ENCODE results near the gene SCD5.

The SCD5 gene

GRCh38 chr4:82593411-82593810, 205.2 kb downstream of the SCD5 start:
- H3K4me3 ChIP-seq (IDR thresholded peaks at IDR 0.05; ENCODE audit: insufficient read depth, low read depth, low read length) = no peak overlapping the region
- H2AFZ ChIP-seq (ENCODE audit: low read depth) = no peak overlapping the region
- H3K27ac ChIP-seq = no peak overlapping the region
- no peaks in the 10 kb centered on the region for H3K36me3 ChIP-seq (ENCODE audit: insufficient read depth)
- no peaks in the 10 kb centered on the region for H3K27me3 ChIP-seq (ENCODE audit: insufficient read depth, low read depth)
- TF ChIP-seq, protein P1, sequence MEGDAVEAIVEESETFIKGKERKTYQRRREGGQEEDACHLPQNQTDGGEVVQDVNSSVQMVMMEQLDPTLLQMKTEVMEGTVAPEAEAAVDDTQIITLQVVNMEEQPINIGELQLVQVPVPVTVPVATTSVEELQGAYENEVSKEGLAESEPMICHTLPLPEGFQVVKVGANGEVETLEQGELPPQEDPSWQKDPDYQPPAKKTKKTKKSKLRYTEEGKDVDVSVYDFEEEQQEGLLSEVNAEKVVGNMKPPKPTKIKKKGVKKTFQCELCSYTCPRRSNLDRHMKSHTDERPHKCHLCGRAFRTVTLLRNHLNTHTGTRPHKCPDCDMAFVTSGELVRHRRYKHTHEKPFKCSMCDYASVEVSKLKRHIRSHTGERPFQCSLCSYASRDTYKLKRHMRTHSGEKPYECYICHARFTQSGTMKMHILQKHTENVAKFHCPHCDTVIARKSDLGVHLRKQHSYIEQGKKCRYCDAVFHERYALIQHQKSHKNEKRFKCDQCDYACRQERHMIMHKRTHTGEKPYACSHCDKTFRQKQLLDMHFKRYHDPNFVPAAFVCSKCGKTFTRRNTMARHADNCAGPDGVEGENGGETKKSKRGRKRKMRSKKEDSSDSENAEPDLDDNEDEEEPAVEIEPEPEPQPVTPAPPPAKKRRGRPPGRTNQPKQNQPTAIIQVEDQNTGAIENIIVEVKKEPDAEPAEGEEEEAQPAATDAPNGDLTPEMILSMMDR (conservative IDR thresholded peaks at IDR 0.05; ENCODE audit: low read depth, low read length) = no peak
- H4K20me1 ChIP-seq (ENCODE audit: insufficient read depth) = no peaks in the 10 kb centered on the region
- no peak overlapping the region for H3K9ac ChIP-seq
- no peak overlapping the region for H3K4me2 ChIP-seq
- no peaks in the 10 kb centered on the region for H3K4me1 ChIP-seq (ENCODE audit: low read depth, poor library complexity, severe bottlenecking)
- no peaks in the 10 kb centered on the region for H3K79me2 ChIP-seq (ENCODE audit: insufficient read depth, low read depth)

DNA sequence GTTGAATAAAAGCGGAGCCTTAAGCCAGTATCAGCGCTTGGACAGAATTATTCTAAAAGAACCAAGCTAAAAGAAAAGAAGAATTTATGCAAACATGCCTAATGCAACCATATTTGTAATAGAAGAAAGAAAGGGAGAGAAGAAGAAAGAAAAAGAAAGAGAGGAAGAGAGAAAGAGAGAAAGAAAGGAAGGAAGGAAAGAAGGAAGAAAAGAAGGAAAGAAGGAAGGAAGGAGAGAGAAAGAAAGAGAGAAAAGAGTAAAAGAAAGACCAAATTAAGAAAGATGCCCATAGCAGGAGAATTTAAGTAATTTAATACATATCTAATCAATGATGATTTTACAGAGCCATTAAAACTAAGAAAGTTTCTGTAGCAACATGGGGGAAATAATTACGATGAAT, 206.0 kb downstream of the SCD5 start:
- no peak overlapping the region for H3K9ac ChIP-seq
- H3K36me3 ChIP-seq (ENCODE audit: insufficient read depth) = no peaks in the 10 kb centered on the region
- no peaks in the 10 kb centered on the region for H3K4me1 ChIP-seq (ENCODE audit: low read depth, poor library complexity, severe bottlenecking)
- no peak overlapping the region for H3K4me2 ChIP-seq
- H3K4me3 ChIP-seq (IDR thresholded peaks at IDR 0.05; ENCODE audit: insufficient read depth, low read depth, low read length) = no peak overlapping the region
- no peaks in the 10 kb centered on the region for H4K20me1 ChIP-seq (ENCODE audit: insufficient read depth)
- no peak overlapping the region for H2AFZ ChIP-seq (ENCODE audit: low read depth)
- H3K79me2 ChIP-seq (ENCODE audit: insufficient read depth, low read depth) = no peaks in the 10 kb centered on the region
- no peaks in the 10 kb centered on the region for H3K27me3 ChIP-seq (ENCODE audit: insufficient read depth, low read depth)
- TF ChIP-seq, protein P1 (conservative IDR thresholded peaks at IDR 0.05; ENCODE audit: low read depth, low read length) = no peak
- H3K27ac ChIP-seq = no peak overlapping the region

GRCh38 chr4:82591592-82591991, 207.0 kb downstream of the SCD5 start:
- no peaks in the 10 kb centered on the region for H3K36me3 ChIP-seq (ENCODE audit: insufficient read depth)
- H3K4me1 ChIP-seq (ENCODE audit: low read depth, poor library complexity, severe bottlenecking) = no peaks in the 10 kb centered on the region
- H2AFZ ChIP-seq (ENCODE audit: low read depth) = no peak overlapping the region
- no peaks in the 10 kb centered on the region for H3K79me2 ChIP-seq (ENCODE audit: insufficient read depth, low read depth)
- TF ChIP-seq, protein P1 (conservative IDR thresholded peaks at IDR 0.05; ENCODE audit: low read depth, low read length) = no peak
- no peak overlapping the region for H3K4me3 ChIP-seq (IDR thresholded peaks at IDR 0.05; ENCODE audit: insufficient read depth, low read depth, low read length)
- no peak overlapping the region for H3K27ac ChIP-seq
- no peaks in the 10 kb centered on the region for H3K27me3 ChIP-seq (ENCODE audit: insufficient read depth, low read depth)
- H3K9ac ChIP-seq = no peak overlapping the region
- H3K4me2 ChIP-seq = no peak overlapping the region
- H4K20me1 ChIP-seq (ENCODE audit: insufficient read depth) = no peaks in the 10 kb centered on the region

GRCh38 chr4:82589756-82590155, 208.8 kb downstream of the SCD5 start:
- no peak overlapping the region for H3K9ac ChIP-seq
- no peaks in the 10 kb centered on the region for H3K79me2 ChIP-seq (ENCODE audit: insufficient read depth, low read depth)
- no peak overlapping the region for H3K4me2 ChIP-seq
- TF ChIP-seq, protein P1 (conservative IDR thresholded peaks at IDR 0.05; ENCODE audit: low read depth, low read length) = no peak
- no peaks in the 10 kb centered on the region for H3K4me1 ChIP-seq (ENCODE audit: low read depth, poor library complexity, severe bottlenecking)
- no peak overlapping the region for H3K27ac ChIP-seq
- H3K27me3 ChIP-seq (ENCODE audit: insufficient read depth, low read depth) = no peaks in the 10 kb centered on the region
- H3K4me3 ChIP-seq (IDR thresholded peaks at IDR 0.05; ENCODE audit: insufficient read depth, low read depth, low read length) = no peak overlapping the region
- H3K36me3 ChIP-seq (ENCODE audit: insufficient read depth) = no peaks in the 10 kb centered on the region
- no peak overlapping the region for H2AFZ ChIP-seq (ENCODE audit: low read depth)
- H4K20me1 ChIP-seq (ENCODE audit: insufficient read depth) = no peaks in the 10 kb centered on the region
